Memory B cell (primary cell): Measurements from ENCODE around the gene SC5D.

Source experiments
- ATAC-seq: fragments of 150-1000 bp; cut with Tn5 transposase; 2 replicates; pipeline ENCODE4 v1.10.0; 2021; ENCODE audit warnings: low read depth, mild to moderate bottlenecking, moderate library complexity
- DNase-seq, 2 donors: peaks; one replicate each; pipeline ENCODE4 v3.0.0; 2022; ENCODE audit warnings: low spot score in 2 of 2
- H3K27ac Mint-ChIP-seq: one replicate; pipeline ENCODE4 v1.8.0; 2022; ENCODE audit warnings: mild to moderate bottlenecking, moderate library complexity, mixed read lengths
- H3K27me3 Mint-ChIP-seq: one replicate; pipeline ENCODE4 v1.8.0; 2022; ENCODE audit warnings: mixed read lengths
- H3K36me3 Mint-ChIP-seq: one replicate; pipeline ENCODE4 v1.8.0; 2022; ENCODE audit warnings: mild to moderate bottlenecking, mixed read lengths
- H3K4me1 Mint-ChIP-seq: one replicate; pipeline ENCODE4 v1.8.0; 2022; ENCODE audit warnings: mixed read lengths
- H3K4me3 Mint-ChIP-seq: one replicate; pipeline ENCODE4 v1.8.0; 2022; ENCODE audit warnings: mild to moderate bottlenecking, moderate library complexity, mixed read lengths
- H3K9me3 Mint-ChIP-seq: one replicate; pipeline ENCODE4 v1.8.0; 2022; ENCODE audit warnings: mixed read lengths

SC5D gene

GRCh38 chr11:121347094-121347493, 54.5 kb downstream of the SC5D start:
- Mint-ChIP-seq H3K4me1 (no peaks in the 10 kb centered on the region), H3K36me3 (no peaks in the 10 kb centered on the region), H3K27ac (no peak overlapping the region), H3K9me3 (no peaks in the 10 kb centered on the region), H3K27me3 (peaks cover 11% of the 10 kb centered on the region), H3K4me3 (no peak overlapping the region)
- DNase-seq (no peak), ATAC-seq (no peak)

- no peak for ATAC-seq
- Mint-ChIP-seq H3K4me1 (no peaks in the 10 kb centered on the region), H3K36me3 (no peaks in the 10 kb centered on the region), H3K9me3 (no peaks in the 10 kb centered on the region), H3K27ac (no peak overlapping the region), H3K27me3 (peaks cover 11% of the 10 kb centered on the region), H3K4me3 (no peak overlapping the region)
- no peak for DNase-seq
Observed at GRCh38 chr11:121347813-121348212, 55.2 kb downstream of the SC5D start.

GRCh38 chr11:121348220-121348875, 55.8 kb downstream of the SC5D start:
- Mint-ChIP-seq H3K27ac (no peak overlapping the region), H3K4me1 (no peaks in the 10 kb centered on the region), H3K27me3 (peaks cover 11% of the 10 kb centered on the region), H3K9me3 (no peaks in the 10 kb centered on the region), H3K36me3 (no peaks in the 10 kb centered on the region), H3K4me3 (no peak overlapping the region)
- DNase-seq, result no peak
- no peak for ATAC-seq

GRCh38 chr11:121349790-121350189, 57.2 kb downstream of the SC5D start:
- H3K4me1 Mint-ChIP-seq, result no peaks in the 10 kb centered on the region
- no peaks in the 10 kb centered on the region for H3K36me3 Mint-ChIP-seq
- no peaks in the 10 kb centered on the region for H3K9me3 Mint-ChIP-seq
- no peak overlapping the region for H3K4me3 Mint-ChIP-seq
- H3K27ac Mint-ChIP-seq, result no peak overlapping the region
- DNase-seq (no peak), ATAC-seq (no peak)
- peaks cover 11% of the 10 kb centered on the region for H3K27me3 Mint-ChIP-seq

- H3K36me3 Mint-ChIP-seq, result no peaks in the 10 kb centered on the region
- H3K4me1 Mint-ChIP-seq, result no peaks in the 10 kb centered on the region
- H3K27me3 Mint-ChIP-seq, result peaks cover 11% of the 10 kb centered on the region
- H3K27ac Mint-ChIP-seq, result no peak overlapping the region
- ATAC-seq (no peak), DNase-seq (no peak)
- no peak overlapping the region for H3K4me3 Mint-ChIP-seq
- H3K9me3 Mint-ChIP-seq, result no peaks in the 10 kb centered on the region
Observed at GRCh38 chr11:121350314-121351082, 57.9 kb downstream of the SC5D start.

GRCh38 chr11:121351083-121351630, 58.6 kb downstream of the SC5D start:
- Mint-ChIP-seq H3K4me1 (no peaks in the 10 kb centered on the region), H3K27me3 (peaks cover 11% of the 10 kb centered on the region), H3K36me3 (no peaks in the 10 kb centered on the region), H3K9me3 (no peaks in the 10 kb centered on the region), H3K4me3 (no peak overlapping the region), H3K27ac (no peak overlapping the region)
- ATAC-seq (no peak), DNase-seq (no peak)

- Mint-ChIP-seq H3K27me3 (peaks cover 12% of the 10 kb centered on the region), H3K36me3 (no peaks in the 10 kb centered on the region), H3K4me3 (no peak overlapping the region), H3K4me1 (no peaks in the 10 kb centered on the region), H3K9me3 (no peaks in the 10 kb centered on the region), H3K27ac (no peak overlapping the region)
- ATAC-seq (no peak), DNase-seq (no peak)
Observed at GRCh38 chr11:121352251-121352891, 59.8 kb downstream of the SC5D start.

- no peak overlapping the region for H3K27ac Mint-ChIP-seq
- H3K36me3 Mint-ChIP-seq, result no peaks in the 10 kb centered on the region
- no peak overlapping the region for H3K4me3 Mint-ChIP-seq
- no peak for ATAC-seq
- DNase-seq, result no peak
- no peaks in the 10 kb centered on the region for H3K9me3 Mint-ChIP-seq
- H3K4me1 Mint-ChIP-seq, result peaks cover 2% of the 10 kb centered on the region
- H3K27me3 Mint-ChIP-seq, result peaks cover 13% of the 10 kb centered on the region
Observed at GRCh38 chr11:121354192-121354591, 61.6 kb downstream of the SC5D start.

GRCh38 chr11:121356357-121356756, 63.8 kb downstream of the SC5D start:
- no peak overlapping the region for H3K27ac Mint-ChIP-seq
- no peak overlapping the region for H3K4me3 Mint-ChIP-seq
- DNase-seq (no peak), ATAC-seq (no peak)
- H3K27me3 Mint-ChIP-seq, result peaks cover 11% of the 10 kb centered on the region
- no peaks in the 10 kb centered on the region for H3K9me3 Mint-ChIP-seq
- no peaks in the 10 kb centered on the region for H3K36me3 Mint-ChIP-seq
- H3K4me1 Mint-ChIP-seq, result peaks cover 2% of the 10 kb centered on the region
